Lower leg skin (tissue), 4 donors: Measurements from ENCODE around the gene PROKR1. TPM values are rescaled to one million over a fixed set of nuclear protein-coding genes. Genes with fewer than 3 reads are reported as not detected.

Experiments used
- DNase-seq, 2 donors: peaks; one replicate each; pipeline ENCODE4 v3.0.0-alpha.2; 2019; ENCODE audit warnings: low spot score in 2 of 2
- H3K4me3 ChIP-seq: fragments of 200-600 bp; sonication (generic); 2 replicates; pipeline ENCODE4 v1.5.1; 2017; ENCODE audit warnings: mild to moderate bottlenecking, low read depth; ENCODE audit not compliant: poor library complexity, severe bottlenecking
- CTCF ChIP-seq, 3 donors: fragments of 450-650 bp; IDR thresholded peaks; one replicate each; pipeline ENCODE4 v1.5.1; 2016; ENCODE audit warnings: antibody characterized with exemption in 3 of 3, mild to moderate bottlenecking in 3 of 3, moderate library complexity in 2 of 3
- POLR2A ChIP-seq, 2 donors: fragments of 450-650 bp; IDR thresholded peaks; one replicate each; pipeline ENCODE4 v1.6.1; 2016 to 2017; ENCODE audit warnings: antibody characterized with exemption in 2 of 2, mild to moderate bottlenecking in 1 of 2, moderate library complexity in 1 of 2
- WGBS, 2 donors: methylation state at CpG; one replicate each; pipeline ENCODE4 v1.1.5; 2018; 5-methylcytosine and 5-hydroxymethylcytosine counted together
- intact Hi-C: fragments of 100-400 bp; cut with DNase I; formaldehyde crosslinking; loops from one replicate; pipeline ENCODE4 v1.15.0; 2023; ENCODE audit warnings: low total_unique reads
- total RNA-seq, 4 donors: library from RNA; depleted of rRNA; stranded (reverse); fragments of >200 nt; gene quantifications; one replicate each; pipeline ENCODE4 v1.1.0, GENCODE V29; 2016

The PROKR1 gene
- total RNA-seq, 4 donors from 2014 or later, result 0.19 to 0.23 TPM; not detected in 2

GRCh38 chr2:68687018-68687417 lies 43.6 kb downstream of the PROKR1 start:
- DNase-seq, result no peak
- WGBS, 2 donors, result 73 to 79% methylated on average over 1 of the region's 1 CpG
- TF ChIP-seq CTCF (IDR thresholded peaks at IDR 0.05), result no peak
- no peak for TF ChIP-seq POLR2A (IDR thresholded peaks at IDR 0.05)
- intact Hi-C loops, result no loop called here
- no peak overlapping the region for H3K4me3 ChIP-seq

- no peak for TF ChIP-seq POLR2A (IDR thresholded peaks at IDR 0.05)
- WGBS, 2 donors, result 67 to 68% methylated on average over 7 of the region's 7 CpGs
- H3K4me3 ChIP-seq, result no peak overlapping the region
- intact Hi-C loops, result no loop called here
- no peak for DNase-seq
These were observed 46.5 kb downstream of the PROKR1 start for GRCh38 chr2:68689553-68690537.

GRCh38 chr2:68690851-68691250 lies 47.5 kb downstream of the PROKR1 start:
- TF ChIP-seq CTCF (IDR thresholded peaks at IDR 0.05), result no peak
- no peak for TF ChIP-seq POLR2A (IDR thresholded peaks at IDR 0.05)
- WGBS, 2 donors, result 87 to 89% methylated on average over 3 of the region's 3 CpGs
- intact Hi-C loops, result no loop called here
- no peak for DNase-seq
- H3K4me3 ChIP-seq, result no peak overlapping the region

- H3K4me3 ChIP-seq, result no peak overlapping the region
- TF ChIP-seq CTCF (IDR thresholded peaks at IDR 0.05), result no peak
- TF ChIP-seq POLR2A (IDR thresholded peaks at IDR 0.05), result no peak
- no peak for DNase-seq
- intact Hi-C loops, result no loop called here
- 68 to 71% methylated on average over 1 of the region's 1 CpG for WGBS, 2 donors
These were observed 49.1 kb downstream of the PROKR1 start for GRCh38 chr2:68692511-68692910.

- intact Hi-C loops, result no loop called here
- no peak for DNase-seq
- no peak for TF ChIP-seq CTCF (IDR thresholded peaks at IDR 0.05)
- no peak for TF ChIP-seq POLR2A (IDR thresholded peaks at IDR 0.05)
- H3K4me3 ChIP-seq, result no peak overlapping the region
- 84 to 91% methylated on average over 2 of the region's 2 CpGs for WGBS, 2 donors
These were observed 50.6 kb downstream of the PROKR1 start for GRCh38 chr2:68693951-68694350.

- intact Hi-C loops, result no loop called here
- 92 to 93% methylated on average over 4 of the region's 4 CpGs for WGBS, 2 donors
- DNase-seq, result no peak
- TF ChIP-seq CTCF (IDR thresholded peaks at IDR 0.05), result no peak
- no peak for TF ChIP-seq POLR2A (IDR thresholded peaks at IDR 0.05)
- no peak overlapping the region for H3K4me3 ChIP-seq
These were observed 52.6 kb downstream of the PROKR1 start for GRCh38 chr2:68695971-68696370.
